HepG2 (cell line): ENCODE results near the gene RAB17. TPM values are rescaled to one million over a fixed set of nuclear protein-coding genes. Genes with fewer than 3 reads are reported as not detected.

ENCODE experiments used
- FOSL2 ChIP-seq: sonication (generic); formaldehyde crosslinking; IDR thresholded peaks from 2 replicates; pipeline ENCODE4 v1.4.0; 2020; ENCODE audit warnings: missing genetic modification reagents
- FOXK1 ChIP-seq: sonication (generic); formaldehyde crosslinking; IDR thresholded peaks from 2 replicates; pipeline ENCODE4 v1.4.0; 2020; ENCODE audit warnings: low read depth, missing genetic modification reagents, borderline replicate concordance
- HDAC1 ChIP-seq: sonication (generic); formaldehyde crosslinking; IDR thresholded peaks from 2 replicates; pipeline ENCODE4 v1.5.1; 2020; ENCODE audit warnings: mild to moderate bottlenecking, missing genetic modification reagents
- LCORL ChIP-seq, 2 experiments: fragments of 450-650 bp in 1 of 2; sonication (generic) in 1 of 2; formaldehyde crosslinking in 1 of 2; IDR thresholded peaks; 2 replicates each; pipeline versions ENCODE4 v1.5.0 to v1.6.1; 2017 to 2020; ENCODE audit warnings: antibody characterized with exemption in 1 of 2, missing genetic modification reagents in 1 of 2
- MTA1 ChIP-seq: sonication (generic); formaldehyde crosslinking; IDR thresholded peaks from 2 replicates; pipeline ENCODE4 v1.4.0; 2020; ENCODE audit warnings: missing genetic modification reagents, mild to moderate bottlenecking, borderline replicate concordance
- NFATC3 ChIP-seq: sonication (generic); formaldehyde crosslinking; IDR thresholded peaks from 2 replicates; pipeline ENCODE4 v1.5.1; 2020; ENCODE audit warnings: mild to moderate bottlenecking, missing genetic modification reagents
- SMC3 ChIP-seq: IDR thresholded peaks from 2 replicates; pipeline ENCODE4 v1.6.1; 2011; ENCODE audit warnings: low read length, improper control_type of control experiment
- ZNF644 ChIP-seq: IDR thresholded peaks from 2 replicates; pipeline ENCODE4 v1.6.1; 2016; ENCODE audit warnings: low read depth
- ZNF883 ChIP-seq: sonication (generic); formaldehyde crosslinking; IDR thresholded peaks from 2 replicates; pipeline ENCODE4 v1.5.1; 2020; ENCODE audit warnings: mild to moderate bottlenecking, missing genetic modification reagents; ENCODE audit errors: not compliant biosample characterization
- ZSCAN25 ChIP-seq: sonication (generic); formaldehyde crosslinking; IDR thresholded peaks from 2 replicates; pipeline ENCODE4 v1.8.0; 2022; ENCODE audit warnings: mild to moderate bottlenecking, missing genetic modification reagents
- polyA plus RNA-seq, 8 experiments: library from polyadenylated mRNA; depleted of rRNA in 3 of 8; stranded (reverse) in 7 of 8; unstranded in 1 of 8; fragments of >200 nt; fragmentation: Illumina TruSeq in 4 of 8; extraction: Trizol in 4 of 8; gene quantifications; 2 replicates each; pipeline versions ENCODE4 v1.2.1 to v1.2.3, GENCODE V29; 2011 to 2016; ENCODE audit warnings: low read depth in 4 of 8, missing spikeins in 1 of 8, mixed read lengths in 1 of 8; ENCODE audit not compliant: insufficient read depth in 1 of 8
- total RNA-seq, 5 experiments: library from RNA; depleted of rRNA; stranded (reverse); fragments of >200 nt; fragmentation: Illumina TruSeq; extraction: Trizol; gene quantifications; 2 replicates each; pipeline ENCODE4 v1.2.3, GENCODE V29; 2016; ENCODE audit warnings: low read depth in 1 of 5
- TF ChIP-seq, protein P1 (sequence below): sonication (generic); formaldehyde crosslinking; IDR thresholded peaks from 2 replicates; pipeline ENCODE4 v1.4.0; 2020; ENCODE audit warnings: missing genetic modification reagents
- TF ChIP-seq, protein P2 (sequence below): fragments of 450-650 bp; IDR thresholded peaks from 2 replicates; pipeline ENCODE4 v1.6.1; 2016
- TF ChIP-seq, protein P3 (sequence below): sonication (generic); formaldehyde crosslinking; IDR thresholded peaks from 2 replicates; pipeline ENCODE4 v1.8.1; 2023; ENCODE audit warnings: mild to moderate bottlenecking, moderate library complexity, missing genetic modification reagents
- TF ChIP-seq, protein P4 (sequence below): sonication (generic); formaldehyde crosslinking; IDR thresholded peaks from 2 replicates; pipeline ENCODE4 v1.5.0; 2020; ENCODE audit warnings: mild to moderate bottlenecking, missing genetic modification reagents, borderline replicate concordance
- TF ChIP-seq, protein P5 (sequence below): sonication (generic); formaldehyde crosslinking; IDR thresholded peaks from 2 replicates; pipeline ENCODE4 v1.5.0; 2020; ENCODE audit warnings: mild to moderate bottlenecking, missing genetic modification reagents, borderline replicate concordance
- TF ChIP-seq, protein P6 (sequence below): IDR thresholded peaks from 2 replicates; pipeline ENCODE4 v1.6.1; 2016; ENCODE audit warnings: missing genetic modification reagents, missing compliant biosample characterization

RAB17 gene
- total and polyA plus RNA-seq, 2 of the 13 experiments (the other 11 are each of a cell fraction or from before 2014, with no cell fraction given): 68.0 to 124 TPM

DNA sequence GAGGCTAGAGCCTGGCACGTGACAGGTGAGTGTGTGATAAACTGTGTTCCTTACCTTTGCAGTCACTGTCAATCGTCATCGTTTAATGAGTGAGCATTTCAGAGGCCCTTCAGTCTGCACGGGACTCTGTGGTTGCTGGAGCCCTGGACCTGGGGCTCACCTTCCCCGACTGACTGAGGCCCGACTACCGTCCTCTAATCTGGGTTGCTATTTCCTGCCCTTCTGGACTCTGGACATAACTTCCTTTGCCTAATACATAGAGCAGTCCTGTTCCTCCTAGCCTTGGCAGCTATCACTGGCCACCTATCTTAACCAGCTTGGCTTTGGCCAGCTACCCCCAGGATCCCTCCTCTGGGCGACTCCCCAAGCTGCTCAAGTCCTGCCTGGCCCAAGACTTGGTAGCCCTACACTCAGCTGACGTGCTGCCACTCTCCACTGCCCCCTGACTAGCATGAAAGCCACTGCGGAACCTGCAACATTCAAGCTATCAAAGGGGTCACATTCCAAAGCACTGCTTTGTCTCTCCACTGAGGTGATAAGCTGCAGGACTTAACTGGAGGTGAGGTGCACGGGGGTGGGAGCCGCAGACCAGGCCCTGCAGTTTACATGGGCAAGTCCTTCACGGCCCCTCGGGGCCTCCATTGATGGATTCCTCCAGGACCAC, 11.1 kb upstream of the RAB17 start (continued):
- TF ChIP-seq HDAC1 (CRISPR knock-in tag) (peak; percentile 86), NFATC3 (0 out of 2 replicates have a peak, but pooled peaks have one; percentile 22), LCORL (IDR thresholded peaks at IDR 0.05) (no peak), LCORL (CRISPR knock-in tag; IDR thresholded peaks at IDR 0.05) (peak; percentile 91), FOXK1 (CRISPR knock-in tag) (no peak; the same call in 1 of the 2 replicates), SMC3 (peak; percentile 39; the same call in 1 of the 2 replicates), MTA1 (CRISPR knock-in tag) (peak; percentile 82; the same call in 1 of the 2 replicates), ZNF883 (CRISPR knock-in tag) (no peak), ZNF644 (CRISPR knock-in tag) (0 out of 2 replicates have a peak, but pooled peaks have one; percentile 63), FOSL2 (CRISPR knock-in tag) (peak; percentile 32; the same call in 1 of the 2 replicates), ZSCAN25 (CRISPR knock-in tag) (0 out of 2 replicates have a peak, but pooled peaks have one; percentile 7)
- TF ChIP-seq, protein P1, sequence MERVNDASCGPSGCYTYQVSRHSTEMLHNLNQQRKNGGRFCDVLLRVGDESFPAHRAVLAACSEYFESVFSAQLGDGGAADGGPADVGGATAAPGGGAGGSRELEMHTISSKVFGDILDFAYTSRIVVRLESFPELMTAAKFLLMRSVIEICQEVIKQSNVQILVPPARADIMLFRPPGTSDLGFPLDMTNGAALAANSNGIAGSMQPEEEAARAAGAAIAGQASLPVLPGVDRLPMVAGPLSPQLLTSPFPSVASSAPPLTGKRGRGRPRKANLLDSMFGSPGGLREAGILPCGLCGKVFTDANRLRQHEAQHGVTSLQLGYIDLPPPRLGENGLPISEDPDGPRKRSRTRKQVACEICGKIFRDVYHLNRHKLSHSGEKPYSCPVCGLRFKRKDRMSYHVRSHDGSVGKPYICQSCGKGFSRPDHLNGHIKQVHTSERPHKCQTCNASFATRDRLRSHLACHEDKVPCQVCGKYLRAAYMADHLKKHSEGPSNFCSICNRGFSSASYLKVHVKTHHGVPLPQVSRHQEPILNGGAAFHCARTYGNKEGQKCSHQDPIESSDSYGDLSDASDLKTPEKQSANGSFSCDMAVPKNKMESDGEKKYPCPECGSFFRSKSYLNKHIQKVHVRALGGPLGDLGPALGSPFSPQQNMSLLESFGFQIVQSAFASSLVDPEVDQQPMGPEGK (CRISPR knock-in tag): peak; percentile 63
- TF ChIP-seq, protein P2, sequence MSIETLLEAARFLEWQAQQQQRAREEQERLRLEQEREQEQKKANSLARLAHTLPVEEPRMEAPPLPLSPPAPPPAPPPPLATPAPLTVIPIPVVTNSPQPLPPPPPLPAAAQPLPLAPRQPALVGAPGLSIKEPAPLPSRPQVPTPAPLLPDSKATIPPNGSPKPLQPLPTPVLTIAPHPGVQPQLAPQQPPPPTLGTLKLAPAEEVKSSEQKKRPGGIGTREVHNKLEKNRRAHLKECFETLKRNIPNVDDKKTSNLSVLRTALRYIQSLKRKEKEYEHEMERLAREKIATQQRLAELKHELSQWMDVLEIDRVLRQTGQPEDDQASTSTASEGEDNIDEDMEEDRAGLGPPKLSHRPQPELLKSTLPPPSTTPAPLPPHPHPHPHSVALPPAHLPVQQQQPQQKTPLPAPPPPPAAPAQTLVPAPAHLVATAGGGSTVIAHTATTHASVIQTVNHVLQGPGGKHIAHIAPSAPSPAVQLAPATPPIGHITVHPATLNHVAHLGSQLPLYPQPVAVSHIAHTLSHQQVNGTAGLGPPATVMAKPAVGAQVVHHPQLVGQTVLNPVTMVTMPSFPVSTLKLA: no peak
- TF ChIP-seq, protein P3, sequence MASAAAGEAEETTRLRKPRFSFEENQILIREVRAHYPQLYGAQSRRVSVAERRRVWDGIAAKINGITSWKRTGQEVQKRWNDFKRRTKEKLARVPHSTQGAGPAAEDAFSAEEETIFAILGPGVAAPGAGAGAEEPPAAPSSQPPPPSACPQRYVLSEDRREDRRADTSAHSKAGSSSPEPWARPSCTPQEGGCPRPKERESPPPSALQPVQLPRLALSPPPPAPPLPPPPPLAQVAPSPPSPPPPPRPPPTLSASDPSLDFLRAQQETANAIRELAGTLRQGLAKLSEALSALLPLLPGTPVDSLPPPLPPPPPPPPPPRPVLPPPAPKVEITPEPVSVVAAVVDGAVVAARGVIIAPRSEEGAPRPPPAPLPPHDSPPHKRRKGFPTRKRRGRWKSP: 0 out of 2 replicates have a peak, but pooled peaks have one; percentile 15
- TF ChIP-seq, protein P4, sequence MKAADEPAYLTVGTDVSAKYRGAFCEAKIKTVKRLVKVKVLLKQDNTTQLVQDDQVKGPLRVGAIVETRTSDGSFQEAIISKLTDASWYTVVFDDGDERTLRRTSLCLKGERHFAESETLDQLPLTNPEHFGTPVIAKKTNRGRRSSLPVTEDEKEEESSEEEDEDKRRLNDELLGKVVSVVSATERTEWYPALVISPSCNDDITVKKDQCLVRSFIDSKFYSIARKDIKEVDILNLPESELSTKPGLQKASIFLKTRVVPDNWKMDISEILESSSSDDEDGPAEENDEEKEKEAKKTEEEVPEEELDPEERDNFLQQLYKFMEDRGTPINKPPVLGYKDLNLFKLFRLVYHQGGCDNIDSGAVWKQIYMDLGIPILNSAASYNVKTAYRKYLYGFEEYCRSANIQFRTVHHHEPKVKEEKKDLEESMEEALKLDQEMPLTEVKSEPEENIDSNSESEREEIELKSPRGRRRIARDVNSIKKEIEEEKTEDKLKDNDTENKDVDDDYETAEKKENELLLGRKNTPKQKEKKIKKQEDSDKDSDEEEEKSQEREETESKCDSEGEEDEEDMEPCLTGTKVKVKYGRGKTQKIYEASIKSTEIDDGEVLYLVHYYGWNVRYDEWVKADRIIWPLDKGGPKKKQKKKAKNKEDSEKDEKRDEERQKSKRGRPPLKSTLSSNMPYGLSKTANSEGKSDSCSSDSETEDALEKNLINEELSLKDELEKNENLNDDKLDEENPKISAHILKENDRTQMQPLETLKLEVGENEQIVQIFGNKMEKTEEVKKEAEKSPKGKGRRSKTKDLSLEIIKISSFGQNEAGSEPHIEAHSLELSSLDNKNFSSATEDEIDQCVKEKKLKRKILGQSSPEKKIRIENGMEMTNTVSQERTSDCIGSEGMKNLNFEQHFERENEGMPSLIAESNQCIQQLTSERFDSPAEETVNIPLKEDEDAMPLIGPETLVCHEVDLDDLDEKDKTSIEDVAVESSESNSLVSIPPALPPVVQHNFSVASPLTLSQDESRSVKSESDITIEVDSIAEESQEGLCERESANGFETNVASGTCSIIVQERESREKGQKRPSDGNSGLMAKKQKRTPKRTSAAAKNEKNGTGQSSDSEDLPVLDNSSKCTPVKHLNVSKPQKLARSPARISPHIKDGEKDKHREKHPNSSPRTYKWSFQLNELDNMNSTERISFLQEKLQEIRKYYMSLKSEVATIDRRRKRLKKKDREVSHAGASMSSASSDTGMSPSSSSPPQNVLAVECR (CRISPR knock-in tag): peak; percentile 81; the same call in 1 of the 2 replicates
- TF ChIP-seq, protein P5, sequence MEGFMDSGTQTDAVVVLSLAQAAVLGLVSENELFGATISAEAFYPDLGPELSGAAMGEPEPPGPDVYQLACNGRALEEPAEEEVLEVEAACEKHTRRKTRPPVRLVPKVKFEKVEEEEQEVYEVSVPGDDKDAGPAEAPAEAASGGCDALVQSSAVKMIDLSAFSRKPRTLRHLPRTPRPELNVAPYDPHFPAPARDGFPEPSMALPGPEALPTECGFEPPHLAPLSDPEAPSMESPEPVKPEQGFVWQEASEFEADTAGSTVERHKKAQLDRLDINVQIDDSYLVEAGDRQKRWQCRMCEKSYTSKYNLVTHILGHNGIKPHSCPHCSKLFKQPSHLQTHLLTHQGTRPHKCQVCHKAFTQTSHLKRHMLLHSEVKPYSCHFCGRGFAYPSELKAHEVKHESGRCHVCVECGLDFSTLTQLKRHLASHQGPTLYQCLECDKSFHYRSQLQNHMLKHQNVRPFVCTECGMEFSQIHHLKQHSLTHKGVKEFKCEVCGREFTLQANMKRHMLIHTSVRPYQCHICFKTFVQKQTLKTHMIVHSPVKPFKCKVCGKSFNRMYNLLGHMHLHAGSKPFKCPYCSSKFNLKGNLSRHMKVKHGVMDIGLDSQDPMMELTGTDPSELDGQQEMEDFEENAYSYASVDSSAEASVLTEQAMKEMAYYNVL: peak; percentile 81
- TF ChIP-seq, protein P6, sequence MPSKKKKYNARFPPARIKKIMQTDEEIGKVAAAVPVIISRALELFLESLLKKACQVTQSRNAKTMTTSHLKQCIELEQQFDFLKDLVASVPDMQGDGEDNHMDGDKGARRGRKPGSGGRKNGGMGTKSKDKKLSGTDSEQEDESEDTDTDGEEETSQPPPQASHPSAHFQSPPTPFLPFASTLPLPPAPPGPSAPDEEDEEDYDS (CRISPR knock-in tag): peak; percentile 67
